GM11168 (cell line): ENCODE data around the gene MRPS24.
"Not testable (repeated sequence)": the region's sequence is repeated elsewhere in the genome, so short reads cannot be mapped to it uniquely, and the experiment has no call there.

Source experiments
- in situ Hi-C: fragments of 300-500 bp; cut with MboI; formaldehyde crosslinking; loops from one replicate; pipeline ENCODE4 v1.12.0; 2022; ENCODE audit warnings: low sequenced_read_pairs; ENCODE audit not compliant: unreplicated experiment

The MRPS24 gene

DNA sequence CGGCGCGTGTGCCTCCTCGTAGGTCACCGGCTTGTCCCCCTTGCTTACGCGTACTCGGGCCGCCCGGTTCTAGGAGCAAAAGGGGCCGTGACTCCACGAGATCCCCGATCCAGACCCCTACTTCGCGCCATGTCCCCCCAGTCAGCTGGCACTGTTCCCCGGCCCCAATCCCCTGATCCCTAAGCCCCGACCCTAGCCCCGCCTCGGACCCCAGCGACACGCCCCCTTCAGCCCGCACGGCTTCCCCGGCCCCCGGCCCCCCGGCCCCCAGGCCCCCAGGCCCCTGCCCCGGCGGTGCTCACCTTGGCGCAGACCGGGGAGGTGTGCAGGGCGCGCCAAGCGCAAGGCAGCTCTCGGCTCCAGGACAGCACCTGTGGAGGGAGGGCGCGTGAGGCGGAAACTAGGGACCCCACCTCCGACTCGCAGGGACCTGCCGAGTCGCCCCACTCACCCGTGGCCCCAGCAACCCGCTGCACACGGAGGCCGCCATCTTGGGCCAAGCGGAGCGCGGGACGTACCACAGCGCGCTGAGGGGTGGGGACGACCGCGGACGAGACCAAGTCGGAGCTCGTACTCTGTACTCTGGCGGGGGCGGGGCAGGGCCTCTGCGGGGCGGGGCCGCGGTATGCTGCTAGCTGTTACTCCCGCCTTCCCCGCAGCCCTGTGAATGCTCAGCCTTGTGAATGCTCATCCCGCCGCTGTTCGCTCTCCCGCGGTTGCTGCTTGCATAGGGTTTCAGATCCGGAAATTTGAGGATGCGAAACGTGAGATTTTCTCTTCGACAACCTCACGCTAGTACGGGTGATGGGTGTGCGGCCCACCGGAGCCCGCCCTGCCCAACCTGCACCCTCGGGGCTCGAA lies at the start of gene MRPS24:
Gene MRPS24 (minus strand): TSS at position 512 of the 861 bp plus-strand sequence. CDS start 22 bp downstream, at position 490.
- in situ Hi-C loops: no loop called here

DNA sequence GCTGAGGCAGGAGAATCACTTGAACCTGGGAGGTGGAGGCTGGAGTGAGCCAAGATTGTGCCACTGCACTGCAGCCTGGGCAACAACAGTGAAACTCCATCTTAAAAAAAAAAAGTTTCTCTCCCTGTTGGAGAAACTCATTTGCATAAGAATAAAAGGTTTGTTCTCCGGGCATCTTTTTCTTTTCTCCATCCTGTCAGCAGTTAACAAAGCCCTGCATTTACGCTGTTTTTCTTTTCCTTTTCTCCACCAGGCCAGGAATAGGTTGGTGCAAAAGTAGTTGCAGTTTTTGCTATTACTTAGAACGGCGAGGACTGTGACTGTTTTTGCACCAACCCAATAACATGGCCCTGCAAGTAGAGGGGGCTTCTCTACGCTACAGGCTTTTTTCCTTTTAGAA lies 46.6 kb upstream of the MRPS24 start:
- in situ Hi-C loops: no loop called here

DNA sequence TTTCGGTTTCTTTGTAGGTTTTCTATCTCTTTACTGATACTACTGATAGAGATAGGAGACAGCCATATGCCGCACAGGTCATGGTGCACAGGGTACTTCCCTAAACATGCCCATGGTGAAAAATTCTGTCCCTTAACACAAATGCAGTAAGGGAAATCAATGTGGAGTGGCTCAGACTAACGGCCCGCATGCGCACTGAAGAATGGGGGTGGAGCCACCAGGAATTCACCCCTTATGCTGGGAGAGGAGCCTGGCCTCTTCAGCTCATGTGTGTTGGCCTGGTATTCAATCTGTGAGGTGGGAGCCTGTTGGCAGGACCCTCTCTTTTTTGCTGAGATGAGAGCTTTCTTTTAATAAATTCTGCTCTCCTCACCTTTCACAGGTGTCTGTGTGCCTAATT lies 45.5 kb upstream of the MRPS24 start:
- in situ Hi-C loops: no loop called here

DNA sequence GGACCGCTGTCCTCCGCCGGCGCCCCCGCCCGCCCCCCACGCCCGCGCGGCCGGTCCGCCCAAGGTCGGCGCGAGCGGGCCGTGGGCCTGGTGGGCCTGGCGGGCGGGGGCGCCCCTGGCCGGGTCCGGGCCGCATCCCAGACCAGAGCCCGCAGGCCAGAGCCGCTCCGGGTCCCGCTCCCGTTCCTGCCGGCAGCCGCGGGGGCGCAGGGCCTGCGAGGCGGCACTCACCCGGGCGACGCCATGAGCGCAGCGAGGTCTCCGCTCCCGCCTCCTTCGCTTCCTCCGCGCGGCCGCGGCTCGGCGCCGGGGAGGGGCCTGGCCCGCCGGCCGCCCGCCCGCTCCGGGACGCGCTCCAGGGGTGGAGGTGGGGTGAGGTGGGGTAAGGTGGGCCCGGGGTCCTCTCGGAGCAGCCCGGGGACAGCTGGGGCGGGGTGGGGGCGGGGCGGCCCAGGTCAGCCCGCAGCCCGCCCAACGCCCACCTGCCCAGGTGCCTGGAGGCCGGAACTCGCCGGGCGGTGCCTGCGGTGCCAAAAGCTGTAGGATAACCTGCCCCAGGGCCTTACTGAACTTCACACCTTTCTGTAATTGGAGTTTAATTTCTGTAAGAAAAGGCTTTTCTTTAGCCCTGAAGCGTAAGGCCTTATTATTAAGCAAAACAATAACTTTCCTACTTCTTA lies 37.2 kb upstream of the MRPS24 start, which contains the start of gene URGCP:
Gene URGCP (minus strand): TSS at position 266 of the 680 bp plus-strand sequence. CDS start 21 bp downstream, at position 245.
- in situ Hi-C loops: no loop called here

DNA sequence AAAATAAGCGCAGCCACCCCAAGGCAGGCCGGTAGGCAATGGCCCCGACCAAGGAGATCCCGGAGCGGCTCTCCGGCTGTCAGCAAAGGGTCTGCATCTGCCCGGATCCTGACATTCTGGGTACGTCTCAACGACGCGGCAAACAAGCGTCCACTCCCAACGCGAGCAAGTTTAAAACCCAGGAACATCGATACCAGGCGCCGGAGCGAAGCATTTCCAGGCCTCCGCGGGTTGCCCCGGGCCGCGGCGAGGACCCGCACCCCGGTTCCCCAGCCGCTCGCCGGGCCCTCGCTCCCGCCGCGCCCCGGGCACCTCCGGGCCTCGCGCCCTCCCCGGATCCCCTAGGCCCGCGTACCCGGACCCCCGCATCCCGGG lies 36.6 kb upstream of the MRPS24 start:
- in situ Hi-C loops: no loop called here

DNA sequence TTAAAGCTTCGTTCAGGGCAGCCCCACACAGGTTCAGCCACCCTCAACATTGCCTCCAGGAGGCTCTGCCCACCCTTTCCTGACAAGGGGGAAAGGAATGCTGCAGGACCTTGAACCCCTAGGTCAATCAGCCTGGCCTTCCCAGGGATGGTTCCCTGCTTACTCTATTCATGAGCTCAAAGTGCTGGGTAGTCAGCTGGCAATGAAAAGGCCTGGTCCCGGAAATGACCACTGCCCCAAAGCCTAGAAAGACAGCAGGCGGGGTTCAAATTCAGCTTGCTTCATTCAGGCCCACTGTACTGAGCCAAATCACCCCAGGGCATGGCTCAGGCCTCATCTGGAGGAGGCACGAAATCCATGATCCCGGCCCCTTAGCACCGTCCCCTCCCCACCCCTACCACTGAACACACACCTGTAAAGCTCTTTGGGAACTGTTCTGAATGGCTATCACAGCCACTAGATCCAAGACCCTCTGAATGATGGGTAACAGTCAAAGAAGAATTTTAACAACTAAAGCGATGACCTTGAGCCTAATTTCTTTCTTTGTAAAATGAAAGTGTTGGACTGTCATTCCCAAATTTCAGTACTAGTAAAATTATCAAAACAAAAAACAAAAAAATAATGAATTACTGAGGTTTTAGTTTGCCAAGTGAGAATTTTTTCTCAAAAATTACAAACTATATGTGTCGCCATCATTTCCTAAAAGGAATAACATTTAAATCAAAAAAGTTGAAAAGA lies 36.1 kb upstream of the MRPS24 start:
- in situ Hi-C loops: no loop called here

DNA sequence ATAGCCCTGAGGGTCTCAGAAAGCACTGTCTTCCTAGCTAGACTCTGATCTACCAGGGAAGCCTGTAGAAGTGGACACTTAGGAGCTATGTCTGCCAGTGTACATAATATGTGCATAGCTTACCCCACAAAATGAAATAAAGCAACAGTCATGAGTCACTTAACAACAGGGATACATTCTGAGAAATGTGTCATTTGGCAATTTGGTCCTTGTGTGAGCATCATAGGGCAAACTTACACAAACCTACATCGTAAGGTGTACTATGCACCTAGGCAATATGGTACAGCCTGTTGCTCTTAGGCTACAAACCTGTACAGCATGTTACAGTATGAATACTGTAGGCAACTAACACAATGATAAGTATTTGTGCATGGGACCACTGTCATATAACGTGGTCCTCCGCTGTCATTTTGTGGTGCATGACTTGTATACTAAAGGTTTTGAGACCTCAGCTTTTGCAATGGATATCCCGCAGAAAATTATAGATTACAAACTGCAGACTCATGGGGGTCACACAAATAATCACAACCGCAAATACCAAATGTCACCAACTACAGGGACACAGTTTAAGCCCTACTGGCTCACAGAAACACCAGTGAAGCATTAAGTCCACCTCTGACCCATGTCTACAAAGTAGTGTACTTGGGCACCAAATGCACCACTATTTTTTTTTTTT lies 35.4 kb upstream of the MRPS24 start:
- in situ Hi-C loops: no loop called here

DNA sequence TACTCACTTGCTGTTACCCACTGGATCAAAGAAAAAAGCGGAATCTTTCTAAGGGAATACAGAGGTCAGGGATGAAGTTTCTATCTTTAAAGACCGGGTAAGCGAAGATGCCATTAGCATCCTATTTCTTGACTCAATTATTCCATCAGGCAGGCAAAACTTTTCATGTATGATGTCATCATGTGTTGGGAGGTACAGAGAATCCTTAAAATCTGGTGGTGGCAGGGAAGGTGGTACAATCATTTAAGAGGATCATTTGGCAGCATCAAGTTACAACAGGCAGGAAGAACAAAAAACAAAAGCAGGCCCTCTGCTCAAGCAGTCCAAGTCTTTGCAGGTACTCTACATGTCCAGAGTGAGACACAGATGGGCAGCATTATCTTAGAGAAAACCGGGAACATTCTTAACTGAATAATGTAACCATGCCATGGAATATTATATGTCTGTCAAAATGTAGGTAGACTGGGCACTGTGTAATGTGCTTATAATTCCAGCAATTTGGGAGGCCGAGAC lies 33.3 kb upstream of the MRPS24 start:
- in situ Hi-C loops: no loop called here

DNA sequence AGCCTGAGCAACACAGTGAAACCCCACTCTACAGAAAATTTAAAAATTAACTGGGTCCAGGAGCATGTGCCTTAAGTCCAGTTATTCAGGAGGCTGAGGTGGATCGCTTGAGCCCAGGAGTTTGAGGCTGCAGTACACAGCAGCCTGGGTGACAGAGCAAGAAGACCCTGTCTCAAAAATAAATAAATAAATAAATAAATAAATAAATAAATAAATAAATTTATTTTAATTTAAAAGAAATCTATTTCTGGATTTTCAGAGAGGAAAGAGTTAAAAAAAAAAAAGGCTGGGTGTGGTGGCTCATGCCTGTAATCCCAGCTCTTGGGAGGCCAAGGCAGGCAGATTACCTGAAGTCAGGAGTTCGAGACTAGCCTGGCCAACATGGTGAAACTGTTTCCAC lies 29.3 kb upstream of the MRPS24 start:
- in situ Hi-C loops: not testable (repeated sequence)

DNA sequence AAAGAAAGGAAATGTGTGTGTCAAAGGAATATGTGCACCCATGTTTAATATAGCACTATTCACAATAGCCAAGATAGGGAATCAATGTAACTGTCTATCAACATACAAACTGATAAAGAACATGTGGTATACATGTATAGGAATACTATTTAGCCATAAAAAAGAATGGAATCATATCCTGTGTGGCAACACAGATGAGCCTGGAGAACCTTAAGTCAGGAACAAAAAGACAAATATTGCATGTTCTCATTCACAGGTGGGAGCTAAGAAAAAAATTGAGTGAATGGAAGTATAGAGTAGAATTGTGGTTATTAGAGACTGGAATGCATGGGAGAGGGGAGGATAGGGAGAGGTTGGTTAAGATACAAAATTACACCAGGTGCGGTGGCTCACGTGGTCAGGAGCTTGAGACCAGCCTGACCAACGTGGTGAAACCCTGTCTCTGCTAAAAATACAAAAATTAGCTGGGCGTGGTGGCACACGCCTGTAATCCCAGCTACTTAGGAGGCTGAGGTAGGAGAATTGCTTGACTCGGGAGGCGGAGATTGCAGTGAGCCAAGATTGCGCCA lies 26.6 kb upstream of the MRPS24 start:
- in situ Hi-C loops: no loop called here

DNA sequence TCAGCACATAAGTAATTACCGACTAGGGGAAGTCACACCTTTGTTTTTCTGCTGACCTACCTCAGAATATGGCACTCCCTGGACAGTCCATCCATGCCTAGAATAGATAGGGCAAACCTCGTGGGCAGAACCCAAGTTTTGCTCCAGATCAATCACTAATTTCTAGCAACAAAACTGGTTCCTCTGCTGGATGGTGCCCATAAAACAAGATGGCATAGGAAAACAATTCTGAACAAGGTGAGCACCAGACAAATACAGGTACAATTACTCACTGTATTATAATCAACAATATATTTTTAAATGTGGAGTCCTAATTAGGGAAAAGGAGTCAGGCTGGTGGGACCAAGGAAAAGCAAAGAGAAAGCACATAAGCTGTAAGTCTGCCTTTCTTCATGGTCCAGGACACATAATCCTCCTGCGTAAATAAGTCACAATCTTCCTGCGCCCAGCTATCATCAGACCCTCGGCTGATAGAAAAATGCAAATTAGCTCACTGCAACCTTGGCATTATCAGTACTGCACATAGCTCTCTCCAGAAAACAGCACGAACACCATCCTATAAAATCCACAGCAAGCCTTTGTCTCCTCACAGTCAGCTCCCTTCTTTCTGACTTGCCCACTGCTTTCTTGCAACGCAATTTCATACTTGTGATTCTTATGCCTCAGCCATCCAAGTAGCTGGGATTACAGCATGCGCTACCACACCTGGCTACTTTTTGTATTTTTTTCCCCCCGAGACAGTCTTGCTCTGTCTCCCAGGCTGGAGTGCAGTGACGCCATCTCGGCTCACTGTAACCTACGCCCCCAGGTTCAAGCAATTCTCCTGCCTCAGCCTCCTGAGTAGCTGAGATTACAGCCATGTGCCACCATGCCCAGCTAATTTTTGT lies 22.0 kb upstream of the MRPS24 start:
- in situ Hi-C loops: no loop called here

DNA sequence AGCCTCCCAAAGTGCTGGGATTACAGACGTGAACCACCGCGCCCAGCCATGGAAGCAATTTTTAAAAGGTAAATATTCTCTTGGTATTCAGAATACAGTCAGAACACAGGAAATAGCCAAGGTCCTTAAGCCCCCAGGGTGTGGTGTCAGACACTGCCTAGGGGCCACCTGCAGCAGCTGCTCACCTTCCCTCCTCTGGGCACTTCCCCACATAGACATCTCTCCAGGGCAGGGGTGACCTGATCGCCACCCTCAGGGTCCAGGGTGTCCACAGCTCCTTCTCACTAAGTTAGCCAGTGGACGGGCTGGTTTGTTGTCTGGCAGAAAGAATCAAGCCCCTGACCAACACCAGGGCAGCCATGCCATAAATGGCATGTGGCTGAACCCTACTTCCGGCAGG lies 21.2 kb upstream of the MRPS24 start:
- in situ Hi-C loops: no loop called here

DNA sequence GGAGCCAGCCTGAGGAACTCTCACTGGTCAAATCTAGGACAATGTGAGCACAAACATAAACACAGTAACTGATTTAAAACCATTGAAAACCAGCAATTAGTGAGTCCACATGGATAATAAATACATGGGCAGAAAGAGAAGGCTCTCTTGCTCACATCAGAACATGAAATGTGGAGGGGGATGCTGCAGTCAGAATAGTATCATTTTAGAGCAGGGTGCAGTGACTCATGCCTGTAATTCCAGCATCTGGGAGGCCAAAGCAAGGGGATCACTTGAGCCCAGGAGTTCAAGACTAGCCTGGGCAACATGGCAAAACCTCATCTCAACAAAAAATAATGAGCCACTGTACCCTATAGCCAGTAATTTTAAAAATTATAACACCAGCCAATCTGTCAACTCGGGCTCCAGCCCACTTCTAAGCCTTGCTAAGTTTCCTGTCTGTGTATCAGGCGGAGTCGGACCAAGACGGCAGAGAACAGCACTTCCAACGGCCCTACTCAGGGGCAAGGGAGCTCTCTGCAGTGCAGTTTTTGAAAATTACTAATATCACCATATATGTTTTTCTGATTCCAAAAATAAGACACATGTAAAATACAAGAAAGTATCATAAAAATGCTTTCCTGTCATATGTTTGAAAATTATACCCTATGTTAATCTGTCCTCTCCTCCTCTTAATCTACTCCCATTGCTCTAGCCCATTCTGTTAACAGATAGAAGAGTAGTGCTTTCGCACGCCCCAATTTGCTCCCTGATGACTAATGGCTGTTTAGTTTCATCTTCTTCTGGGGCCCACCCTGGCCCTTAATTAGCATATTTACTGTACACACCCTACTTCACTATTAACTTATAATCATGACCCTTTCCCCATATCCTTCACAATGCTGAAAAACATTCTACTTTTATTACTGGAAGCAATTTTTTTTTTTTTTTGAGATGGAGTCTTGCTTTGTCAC lies 20.0 kb upstream of the MRPS24 start:
- in situ Hi-C loops: no loop called here

DNA sequence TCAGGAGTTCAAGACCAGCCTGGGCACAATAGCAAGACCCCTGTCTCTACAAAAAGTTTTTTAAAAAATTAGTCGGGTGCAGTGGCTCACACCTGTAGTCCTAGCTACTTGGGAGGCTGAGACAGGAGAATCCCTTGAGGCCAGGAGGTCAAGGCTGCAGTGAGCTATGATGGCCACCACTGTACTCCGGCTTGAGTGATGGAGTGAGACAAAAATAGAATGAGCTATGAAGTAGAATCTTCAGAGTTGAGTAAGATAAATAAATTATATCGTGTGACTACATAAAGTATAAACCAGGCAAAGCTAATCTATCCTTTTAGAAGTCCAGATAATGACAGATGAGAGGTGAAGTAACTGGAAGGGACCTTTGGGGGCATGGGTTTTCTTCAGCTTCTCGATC lies 15.3 kb upstream of the MRPS24 start:
- in situ Hi-C loops: no loop called here

DNA sequence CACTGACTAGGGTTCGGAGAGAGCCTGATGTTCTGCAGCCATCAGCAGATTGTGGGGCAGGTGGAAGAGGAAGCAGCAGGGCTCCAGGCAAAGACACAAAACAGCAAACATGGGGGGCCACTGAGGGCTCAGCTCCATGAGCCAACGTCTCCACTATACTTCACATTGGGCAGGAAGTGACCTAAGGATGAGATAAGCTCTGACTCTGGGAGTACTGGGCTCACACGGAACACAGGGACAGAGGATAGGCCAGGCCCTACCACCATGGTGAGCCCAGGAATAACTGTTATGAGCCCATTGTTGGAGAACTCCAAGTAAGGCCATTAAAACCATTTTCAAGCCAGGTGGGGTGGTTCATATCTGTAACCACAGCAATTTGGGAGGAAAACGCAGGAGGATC lies 14.9 kb upstream of the MRPS24 start:
- in situ Hi-C loops: no loop called here

DNA sequence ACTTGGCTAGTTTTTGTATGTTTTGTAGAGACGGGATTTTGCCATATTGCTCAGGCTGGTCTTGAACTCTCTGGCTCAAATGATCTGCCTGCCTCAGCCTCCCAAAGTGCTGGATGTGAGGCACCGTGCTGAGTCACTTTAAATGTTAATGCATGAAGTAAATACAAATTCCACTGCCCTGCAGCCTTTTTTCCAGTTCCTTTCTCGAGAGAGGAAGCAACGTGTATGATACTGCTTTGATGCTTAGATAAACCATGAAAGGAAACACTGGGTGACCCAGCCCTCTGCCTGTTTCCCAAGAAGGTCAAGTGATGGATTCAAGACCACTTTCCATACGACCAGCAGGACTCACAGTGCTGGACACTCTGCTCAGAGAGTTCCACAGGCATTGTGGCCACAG lies 11.3 kb upstream of the MRPS24 start:
- in situ Hi-C loops: no loop called here

DNA sequence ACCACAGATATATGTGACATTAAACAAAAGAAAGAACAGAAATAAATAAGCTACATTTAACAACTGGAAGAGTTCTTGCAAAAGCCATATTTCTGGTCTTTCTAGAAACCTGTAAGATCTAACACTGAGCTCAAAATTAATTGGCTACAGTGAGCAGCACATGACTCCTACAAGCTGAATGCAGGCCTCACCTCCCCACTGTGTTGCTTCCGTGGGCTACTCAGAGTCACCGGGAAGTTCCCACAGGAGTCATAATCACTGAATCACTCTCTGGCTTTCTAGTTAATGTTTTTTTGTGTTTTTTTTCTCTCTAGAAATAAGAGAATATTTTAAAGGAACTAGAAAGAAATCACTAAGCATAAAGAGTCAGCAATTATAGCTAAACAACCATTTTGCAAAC lies 10.2 kb upstream of the MRPS24 start:
- in situ Hi-C loops: no loop called here

DNA sequence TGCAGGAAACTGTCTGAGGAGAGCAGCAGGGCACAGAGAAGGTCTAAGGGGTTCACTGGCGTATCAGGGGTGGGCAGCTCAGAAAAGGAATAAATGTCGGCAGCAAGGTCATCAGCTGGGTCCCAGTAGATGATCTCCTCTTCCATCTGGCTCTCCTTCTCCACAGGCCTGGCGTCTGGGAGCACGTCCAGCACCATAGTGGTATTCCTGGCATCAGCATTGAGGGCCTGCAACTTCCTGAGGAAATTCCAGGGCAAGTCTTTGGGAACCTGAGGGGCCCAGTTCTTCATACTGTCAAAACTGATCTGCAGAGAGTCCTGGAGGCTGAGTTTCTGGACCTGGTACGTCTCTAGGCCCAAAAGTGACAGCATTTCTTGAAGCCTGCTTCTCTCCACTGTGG lies 9.6 kb upstream of the MRPS24 start:
- in situ Hi-C loops: no loop called here
